ENCODE measurements around the gene CRLF1. TPM values are rescaled to one million over a fixed set of nuclear protein-coding genes. Genes with fewer than 3 reads are reported as not detected.

CRLF1 gene
- total RNA-seq, 1 experiment from 2014 or later, result 16.2 TPM

DNA sequence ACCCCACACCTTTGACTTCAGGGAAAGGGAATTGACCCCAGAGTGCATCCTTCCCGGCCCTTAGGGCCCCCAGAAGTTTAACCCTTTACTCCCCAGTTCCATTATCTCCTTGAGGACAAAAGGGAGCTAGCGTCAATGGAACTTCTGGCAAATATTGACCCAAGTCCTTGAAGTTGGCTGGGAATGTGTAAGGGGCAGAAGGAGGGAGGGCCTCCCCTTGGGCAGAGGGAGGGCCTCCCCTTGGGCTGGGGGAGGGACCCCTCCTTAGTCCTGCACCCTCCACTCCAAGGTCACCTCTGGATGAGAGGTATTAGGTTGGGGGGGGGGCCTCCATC, 3.1 kb upstream of the CRLF1 start:
- Histone ChIP-seq H3K56ac (ENCODE audit: insufficient read length, low read depth, low read length) (no peak overlapping the region), H3T11ph (ENCODE audit: low read length) (no peak overlapping the region), H4K20me1 (ENCODE audit: control insufficient read depth, insufficient read depth, insufficient read length) (no peaks in the 10 kb centered on the region), H3K9ac (ENCODE audit: extremely low read depth, insufficient read length, low read length) (no peak overlapping the region), H3K4ac (ENCODE audit: low read depth, low read length) (no peak overlapping the region), H3K9me3 (ENCODE audit: control insufficient read depth, low read depth, low read length) (no peaks in the 10 kb centered on the region), H4K8ac (replicated peaks; ENCODE audit: insufficient read length, low read depth, low read length) (no peak overlapping the region), H2AK5ac (ENCODE audit: insufficient read length, low read length) (no peak overlapping the region), H3K79me2 (ENCODE audit: insufficient read depth, low read length) (no peaks in the 10 kb centered on the region), H2BK120ac (ENCODE audit: low read depth, low read length, poor library complexity, severe bottlenecking) (no peak overlapping the region), H3K14ac (ENCODE audit: insufficient read depth, low read length) (no peak overlapping the region; the same call in 1 of the 2 replicates), H3K27me3 (ENCODE audit: insufficient read depth, low read length) (peaks cover 81% of the 10 kb centered on the region), H3K18ac (ENCODE audit: insufficient read length, low read depth, low read length) (no peak overlapping the region), H2BK15ac (ENCODE audit: low read depth, low read length) (no peak overlapping the region), H3K79me1 (ENCODE audit: insufficient read depth, low read depth, low read length, poor library complexity, severe bottlenecking) (no peaks in the 10 kb centered on the region), H3K23me2 (ENCODE audit: insufficient read length, low read depth, low read length, poor library complexity, severe bottlenecking) (peaks cover 27% of the 10 kb centered on the region), H3K4me2 (ENCODE audit: insufficient read depth, insufficient read length, low read length) (no peak overlapping the region), H2BK5ac (ENCODE audit: insufficient read length, low read length) (no peak overlapping the region), H4K91ac (ENCODE audit: insufficient read length, low read depth, low read length) (no peak overlapping the region), H4K5ac (ENCODE audit: insufficient read length, low read depth, low read length) (no peak overlapping the region), H3K27ac (ENCODE audit: insufficient read length, low read depth, low read length) (no peak overlapping the region), H3K23ac (ENCODE audit: insufficient read length, low read depth, low read length) (no peak overlapping the region), H2BK20ac (ENCODE audit: low read depth, low read length, poor library complexity, severe bottlenecking) (no peak overlapping the region), H3K4me1 (ENCODE audit: insufficient read depth, low read length) (peaks cover 17% of the 10 kb centered on the region), H2BK12ac (ENCODE audit: insufficient read length, low read depth, low read length) (no peak overlapping the region), H2AFZ (ENCODE audit: low read length) (no peak overlapping the region)
- H3K9me3 Mint-ChIP-seq, result peaks cover 0 to 2% of the 10 kb centered on the region in 2 experiments; a peak in 2 of 5 replicates
- peaks cover 86% of the 10 kb centered on the region for H3K27me3 Mint-ChIP-seq (ENCODE audit: low read depth)
- H3K4me3 Mint-ChIP-seq, result peak overlapping the region in 1 of 2 experiments; percentile 19; a peak in 2 of 5 replicates
- DNase-seq, result no peak
- TF ChIP-seq, protein P1, sequence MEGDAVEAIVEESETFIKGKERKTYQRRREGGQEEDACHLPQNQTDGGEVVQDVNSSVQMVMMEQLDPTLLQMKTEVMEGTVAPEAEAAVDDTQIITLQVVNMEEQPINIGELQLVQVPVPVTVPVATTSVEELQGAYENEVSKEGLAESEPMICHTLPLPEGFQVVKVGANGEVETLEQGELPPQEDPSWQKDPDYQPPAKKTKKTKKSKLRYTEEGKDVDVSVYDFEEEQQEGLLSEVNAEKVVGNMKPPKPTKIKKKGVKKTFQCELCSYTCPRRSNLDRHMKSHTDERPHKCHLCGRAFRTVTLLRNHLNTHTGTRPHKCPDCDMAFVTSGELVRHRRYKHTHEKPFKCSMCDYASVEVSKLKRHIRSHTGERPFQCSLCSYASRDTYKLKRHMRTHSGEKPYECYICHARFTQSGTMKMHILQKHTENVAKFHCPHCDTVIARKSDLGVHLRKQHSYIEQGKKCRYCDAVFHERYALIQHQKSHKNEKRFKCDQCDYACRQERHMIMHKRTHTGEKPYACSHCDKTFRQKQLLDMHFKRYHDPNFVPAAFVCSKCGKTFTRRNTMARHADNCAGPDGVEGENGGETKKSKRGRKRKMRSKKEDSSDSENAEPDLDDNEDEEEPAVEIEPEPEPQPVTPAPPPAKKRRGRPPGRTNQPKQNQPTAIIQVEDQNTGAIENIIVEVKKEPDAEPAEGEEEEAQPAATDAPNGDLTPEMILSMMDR (conservative IDR thresholded peaks at IDR 0.05), result no peak
- H3K4me1 Mint-ChIP-seq, result peaks cover 45 to 64% of the 10 kb centered on the region in 2 experiments
- peaks cover 0 to 2% (median 0%) of the 10 kb centered on the region in 3 experiments; a peak in 3 of 7 replicates for H3K36me3 Mint-ChIP-seq (ENCODE audit: insufficient read depth in 1 of 3, low read depth in 3 of 3)
- no peak overlapping the region for H3K27ac Mint-ChIP-seq
- WGBS (ENCODE audit: extremely low coverage, insufficient read length, low lambda C conversion rate), result no CpG with 5 or more reads among the region's 2 CpGs

Measured in H9 (cell line).